HG03432 (cell line): ENCODE results near the gene SORBS1.

Experiments
- ATAC-seq: cut with Tn5 transposase; IDR thresholded peaks from one replicate; pipeline ENCODE4 v1.9.1; 2021; ENCODE audit warnings: mild to moderate bottlenecking, moderate library complexity; ENCODE audit not compliant: unreplicated experiment

The SORBS1 gene

GRCh38 chr10:95517536-95518454 lies 43.4 kb downstream of the SORBS1 start:
- no peak for ATAC-seq

DNA sequence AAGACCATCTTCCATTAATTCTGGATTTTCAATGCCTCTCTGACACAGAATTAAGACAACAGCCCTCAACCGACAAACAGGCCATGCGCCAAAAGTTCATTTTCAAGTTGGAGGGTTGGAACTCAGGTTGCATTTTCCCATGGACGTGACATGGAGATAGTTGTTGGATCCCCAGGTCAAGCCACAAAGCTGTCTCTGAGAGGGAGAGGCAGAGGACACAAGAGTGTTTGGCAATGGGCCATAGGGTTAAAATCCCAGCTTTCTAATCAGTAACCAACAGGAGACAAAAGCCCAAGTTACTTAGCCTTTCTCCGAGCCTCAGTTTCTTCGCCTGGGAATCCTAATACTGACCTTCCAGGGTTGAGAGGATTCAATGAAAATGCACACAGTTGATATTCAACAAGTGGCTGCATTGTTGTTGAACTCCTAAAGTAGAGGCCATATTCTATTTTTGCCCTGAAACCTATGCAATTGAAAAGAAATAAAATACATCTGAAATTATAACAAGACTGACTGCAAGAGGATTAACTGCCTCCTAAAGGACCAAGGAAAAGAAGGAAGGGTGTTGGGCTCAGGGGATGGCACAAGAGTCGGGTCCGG lies 44.3 kb downstream of the SORBS1 start:
- ATAC-seq = no peak

- peak; percentile 69 for ATAC-seq
Observed at GRCh38 chr10:95513941-95514392, 47.2 kb downstream of the SORBS1 start.

- ATAC-seq = no peak
Observed at GRCh38 chr10:95513008-95513589, 48.1 kb downstream of the SORBS1 start.

GRCh38 chr10:95511314-95511713 lies 49.9 kb downstream of the SORBS1 start:
- no peak for ATAC-seq

DNA sequence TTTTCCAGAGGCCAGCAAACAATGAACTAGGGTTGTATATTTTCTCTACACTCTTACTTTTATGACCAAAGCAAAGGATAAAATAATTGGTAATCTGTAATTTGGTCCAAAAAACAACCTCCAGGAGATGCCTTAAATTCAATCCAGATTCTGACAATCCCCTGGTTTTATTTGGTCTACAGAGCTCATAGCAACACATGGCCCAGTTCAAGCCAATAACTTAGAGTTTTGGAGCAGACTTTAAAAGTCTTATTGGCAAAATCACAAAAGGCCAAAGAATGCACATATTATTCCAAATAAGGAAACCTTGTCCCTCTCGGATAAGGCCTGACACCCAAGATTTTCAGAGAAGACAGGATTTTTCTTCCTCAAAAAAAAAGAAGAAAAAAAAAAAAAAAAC lies 51.9 kb downstream of the SORBS1 start:
- no peak for ATAC-seq

GRCh38 chr10:95508730-95509129 lies 52.4 kb downstream of the SORBS1 start:
- no peak for ATAC-seq

DNA sequence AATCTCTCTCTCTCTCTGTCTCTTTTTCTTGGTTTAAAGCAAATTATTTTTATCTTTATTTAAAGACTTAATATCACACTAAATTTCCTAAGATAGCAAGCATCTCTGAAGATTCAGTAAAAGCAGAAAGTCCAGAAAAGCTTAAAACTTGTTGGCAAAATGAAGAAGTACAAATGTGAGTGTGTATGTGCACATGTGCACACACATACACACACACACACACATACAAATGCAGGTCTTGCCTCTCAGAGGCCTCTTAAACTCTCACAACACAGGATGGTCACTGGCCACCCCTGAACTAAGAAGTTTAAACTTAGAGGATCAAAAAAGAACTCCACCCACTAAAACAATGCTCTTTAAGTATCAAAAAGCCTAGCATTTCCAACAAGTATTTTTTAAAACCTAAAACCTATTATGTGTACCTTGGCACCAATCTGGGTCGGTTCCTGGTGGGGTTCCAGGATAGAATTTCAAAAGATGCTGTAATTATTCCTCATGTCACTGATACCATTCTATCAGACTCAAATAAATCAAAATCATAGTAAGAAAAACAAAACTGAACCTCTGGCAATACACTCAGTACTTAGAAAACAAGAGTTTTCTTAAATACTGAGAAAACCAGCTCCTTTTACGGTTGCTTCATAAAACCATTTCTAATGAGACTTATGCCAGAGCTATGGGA lies 55.0 kb downstream of the SORBS1 start:
- no peak for ATAC-seq

- no peak for ATAC-seq
Observed at GRCh38 chr10:95505641-95506040, 55.5 kb downstream of the SORBS1 start.

GRCh38 chr10:95505084-95505610 lies 56.0 kb downstream of the SORBS1 start:
- no peak for ATAC-seq

DNA sequence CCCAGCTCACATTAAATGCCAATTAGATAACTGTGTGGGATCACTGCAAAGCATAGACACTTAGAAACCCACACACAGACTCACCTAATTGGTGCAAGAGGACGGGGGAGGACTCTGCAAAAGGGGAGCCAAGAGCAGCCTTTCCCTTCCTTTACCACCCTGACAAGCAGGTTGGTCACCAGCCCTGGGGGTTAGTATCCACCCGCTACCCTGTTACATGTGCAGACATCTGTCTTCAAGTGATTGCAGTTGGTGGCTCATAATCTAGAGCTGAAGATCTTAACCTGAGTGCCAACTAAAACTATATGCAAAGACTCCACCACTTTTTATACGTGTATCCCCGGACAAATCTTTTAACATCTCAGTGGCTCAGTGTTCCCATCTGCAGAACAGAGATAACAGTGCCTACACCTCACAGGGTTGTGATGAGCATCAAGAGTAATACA lies 56.9 kb downstream of the SORBS1 start:
- ATAC-seq = no peak

GRCh38 chr10:95503526-95503925 lies 57.6 kb downstream of the SORBS1 start:
- ATAC-seq = no peak

- ATAC-seq = no peak
Observed at GRCh38 chr10:95503001-95503400, 58.2 kb downstream of the SORBS1 start.

DNA sequence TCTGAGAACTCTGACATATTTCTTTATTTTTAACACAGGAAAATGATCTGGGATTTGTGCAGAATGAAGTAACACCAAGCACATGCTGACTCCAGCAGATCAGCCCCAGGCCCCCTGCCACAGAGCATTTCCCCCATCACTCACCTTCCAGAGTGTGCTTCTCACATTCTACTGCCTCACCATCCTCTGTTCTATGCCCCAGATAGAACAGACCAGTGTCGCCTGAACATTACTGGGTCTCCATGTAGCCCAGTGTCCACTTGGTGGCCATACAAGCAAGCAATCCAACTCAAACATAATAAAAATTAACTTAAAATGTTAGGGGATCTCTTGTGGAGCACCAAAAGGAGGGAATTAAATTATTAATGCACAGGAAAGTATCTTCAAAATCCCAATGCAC lies 58.8 kb downstream of the SORBS1 start:
- ATAC-seq = no peak

- no peak for ATAC-seq
Observed at GRCh38 chr10:95501203-95502094, 59.7 kb downstream of the SORBS1 start.

DNA sequence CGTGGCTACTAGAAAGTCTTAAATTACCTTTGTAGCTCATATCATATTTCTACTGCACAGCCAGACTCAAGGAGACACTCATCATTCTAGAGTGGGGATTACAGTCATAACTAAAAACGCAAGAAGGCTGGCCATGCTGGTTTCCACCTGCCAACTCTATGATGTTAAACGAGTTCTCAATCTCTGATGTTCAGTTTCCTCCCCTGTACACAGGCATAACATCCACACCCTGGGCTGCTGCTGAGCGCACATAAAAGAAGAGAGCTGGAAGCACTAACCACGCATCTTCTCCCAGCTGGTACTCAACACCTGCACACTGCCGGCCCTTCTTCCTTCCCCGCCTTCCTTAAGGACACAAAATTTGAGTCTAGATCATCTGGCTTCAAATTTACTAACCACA lies 60.5 kb downstream of the SORBS1 start:
- no peak for ATAC-seq

- no peak for ATAC-seq
Observed at GRCh38 chr10:95500097-95500496, 61.1 kb downstream of the SORBS1 start.

DNA sequence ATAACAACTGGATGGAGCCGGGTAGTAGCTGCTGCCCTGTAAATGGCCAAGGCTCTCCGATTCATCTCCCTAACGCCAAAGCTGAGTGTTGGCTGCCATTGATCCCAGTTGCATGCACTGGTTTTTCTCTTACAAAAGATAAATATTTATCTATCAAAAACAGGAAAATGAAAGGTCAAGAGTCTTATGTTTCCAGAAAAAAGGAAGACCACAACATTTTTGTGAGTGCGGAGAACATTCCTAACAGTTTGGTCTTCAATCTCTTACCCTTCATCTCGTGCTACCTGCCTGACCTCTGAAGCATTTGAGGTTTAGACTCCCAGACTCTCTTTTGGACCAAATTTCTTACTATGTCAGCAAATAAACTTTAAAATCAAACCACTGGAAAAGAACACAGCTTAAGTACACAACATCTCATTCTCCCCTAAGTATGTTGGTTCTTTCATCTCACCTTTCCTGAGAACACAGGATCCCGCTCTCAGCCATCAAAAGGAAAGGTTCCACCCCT lies 61.6 kb downstream of the SORBS1 start:
- no peak for ATAC-seq

DNA sequence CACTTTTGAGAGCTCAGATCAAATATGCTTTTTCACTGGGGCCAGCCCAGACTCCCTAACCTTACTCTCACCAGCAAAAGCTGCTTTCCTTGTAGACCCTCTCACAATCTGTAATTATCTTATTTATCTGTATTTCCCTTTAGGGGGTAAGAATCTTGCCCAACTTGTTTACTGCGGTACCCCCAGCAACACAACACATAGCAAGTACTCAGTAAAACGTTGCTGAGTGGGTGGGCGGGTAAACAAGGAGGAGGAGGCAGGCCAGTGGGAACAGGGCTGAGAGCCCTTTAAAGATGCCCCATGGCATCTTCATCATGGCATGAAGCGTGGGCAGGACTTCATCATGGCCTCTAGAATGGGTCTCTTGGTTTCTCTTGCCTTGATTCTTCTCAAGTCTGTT lies 64.2 kb downstream of the SORBS1 start:
- ATAC-seq = no peak
